Stimulated activated CD8-positive, alpha-beta memory T cell treated with anti-CD3 and anti-CD28 coated beads, Interleukin-12 subunit alpha, Interleukin-12 subunit beta, amount 100 ng/mL, for 24 hours (primary cell): ENCODE results near the gene OTOP2.

ENCODE experiments used
- DNase-seq: peaks from one replicate; pipeline ENCODE4 v3.0.0-alpha.2; 2020; ENCODE audit errors: extremely low read depth

OTOP2 gene, protein sequence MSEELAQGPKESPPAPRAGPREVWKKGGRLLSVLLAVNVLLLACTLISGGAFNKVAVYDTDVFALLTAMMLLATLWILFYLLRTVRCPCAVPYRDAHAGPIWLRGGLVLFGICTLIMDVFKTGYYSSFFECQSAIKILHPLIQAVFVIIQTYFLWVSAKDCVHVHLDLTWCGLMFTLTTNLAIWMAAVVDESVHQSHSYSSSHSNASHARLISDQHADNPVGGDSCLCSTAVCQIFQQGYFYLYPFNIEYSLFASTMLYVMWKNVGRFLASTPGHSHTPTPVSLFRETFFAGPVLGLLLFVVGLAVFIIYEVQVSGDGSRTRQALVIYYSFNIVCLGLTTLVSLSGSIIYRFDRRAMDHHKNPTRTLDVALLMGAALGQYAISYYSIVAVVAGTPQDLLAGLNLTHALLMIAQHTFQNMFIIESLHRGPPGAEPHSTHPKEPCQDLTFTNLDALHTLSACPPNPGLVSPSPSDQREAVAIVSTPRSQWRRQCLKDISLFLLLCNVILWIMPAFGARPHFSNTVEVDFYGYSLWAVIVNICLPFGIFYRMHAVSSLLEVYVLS

DNA sequence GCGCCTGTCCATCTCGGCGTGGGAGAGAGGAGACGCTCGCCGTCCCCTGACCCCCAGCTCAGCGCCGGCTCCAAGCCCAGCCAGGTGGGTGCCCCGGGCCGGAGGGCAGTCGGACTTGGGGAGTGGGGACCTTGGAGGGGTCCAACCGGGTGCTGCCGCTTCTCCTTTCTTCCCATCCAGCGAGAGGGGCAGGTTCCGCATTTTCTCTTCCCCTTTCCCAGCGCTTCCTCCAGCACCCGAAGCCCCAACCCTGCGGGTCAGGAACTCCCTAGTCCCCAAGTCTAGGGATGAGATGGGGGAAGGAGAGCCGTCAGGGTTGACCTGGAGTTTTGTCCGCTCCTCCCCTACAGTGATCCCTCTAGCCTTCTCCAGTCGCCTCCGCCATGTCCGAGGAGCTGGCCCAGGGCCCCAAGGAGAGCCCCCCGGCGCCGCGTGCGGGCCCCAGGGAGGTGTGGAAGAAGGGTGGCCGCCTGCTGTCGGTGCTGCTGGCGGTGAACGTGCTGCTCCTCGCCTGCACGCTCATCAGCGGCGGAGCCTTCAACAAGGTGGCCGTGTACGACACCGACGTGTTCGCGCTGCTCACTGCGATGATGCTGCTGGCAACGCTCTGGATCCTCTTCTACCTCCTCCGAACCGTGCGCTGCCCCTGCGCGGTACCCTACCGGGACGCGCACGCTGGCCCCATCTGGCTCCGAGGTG lies at the start of gene OTOP2:
Gene OTOP2 (plus strand): TSS at position 24 of the 699 bp plus-strand sequence. CDS start 360 bp downstream, at position 384.
- DNase-seq = no peak

DNA sequence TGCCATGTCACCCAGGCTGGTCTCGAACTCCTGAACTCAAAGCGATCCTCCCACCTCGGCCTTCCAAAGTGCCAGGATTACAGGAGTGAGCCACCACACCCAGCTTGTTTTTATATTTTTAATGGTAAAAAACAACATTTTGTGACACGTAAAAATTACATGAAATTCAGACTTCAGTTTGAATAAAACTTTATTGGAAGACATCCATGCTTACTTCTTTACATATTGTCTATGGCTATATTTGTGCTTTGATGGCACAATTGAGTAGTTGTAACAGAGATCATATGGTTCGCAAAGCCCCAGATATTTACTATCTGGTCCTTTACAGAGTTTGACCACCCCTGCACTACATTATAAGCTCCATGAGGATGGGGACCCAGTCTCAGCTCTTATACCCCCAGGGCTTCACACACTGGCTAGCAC lies 49.4 kb upstream of the OTOP2 start:
- DNase-seq = no peak

DNA sequence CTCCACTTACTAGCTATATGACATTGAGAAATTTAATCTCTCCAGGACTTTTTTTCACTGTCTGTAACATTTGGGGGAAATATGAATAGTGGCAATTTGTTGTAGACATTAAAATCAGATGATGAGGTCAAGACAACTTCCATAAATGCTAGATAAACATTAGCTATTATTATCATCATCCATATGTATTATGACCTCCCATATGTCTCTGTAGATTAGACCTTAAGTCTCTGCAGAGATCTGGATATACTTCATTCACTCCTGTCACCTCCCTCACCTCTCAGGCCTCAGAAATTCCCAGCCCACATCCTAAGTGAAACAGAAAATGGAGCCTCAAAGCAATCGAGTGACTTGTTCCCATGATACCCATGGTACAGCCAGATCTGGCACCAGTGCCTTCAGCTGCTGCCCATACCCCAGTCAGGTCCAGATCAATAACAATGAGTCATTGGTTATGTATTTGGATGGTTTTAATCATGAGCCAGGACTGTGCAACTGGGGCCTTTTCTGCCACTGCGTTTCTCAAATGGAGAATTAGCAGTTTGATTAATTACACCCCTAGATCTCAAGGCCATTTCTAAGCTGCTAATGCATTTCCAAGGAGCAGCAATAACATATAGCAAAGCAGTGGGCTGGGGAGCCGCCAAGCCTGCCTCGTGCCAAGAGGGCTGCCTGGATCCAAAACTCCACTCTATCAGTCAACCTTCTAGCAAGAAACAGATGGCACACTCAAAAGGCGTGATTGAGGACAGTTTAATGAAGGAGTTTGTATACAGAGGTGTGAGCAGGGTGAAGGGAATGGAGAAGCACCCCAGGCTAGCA lies 48.7 kb upstream of the OTOP2 start:
- DNase-seq = no peak

DNA sequence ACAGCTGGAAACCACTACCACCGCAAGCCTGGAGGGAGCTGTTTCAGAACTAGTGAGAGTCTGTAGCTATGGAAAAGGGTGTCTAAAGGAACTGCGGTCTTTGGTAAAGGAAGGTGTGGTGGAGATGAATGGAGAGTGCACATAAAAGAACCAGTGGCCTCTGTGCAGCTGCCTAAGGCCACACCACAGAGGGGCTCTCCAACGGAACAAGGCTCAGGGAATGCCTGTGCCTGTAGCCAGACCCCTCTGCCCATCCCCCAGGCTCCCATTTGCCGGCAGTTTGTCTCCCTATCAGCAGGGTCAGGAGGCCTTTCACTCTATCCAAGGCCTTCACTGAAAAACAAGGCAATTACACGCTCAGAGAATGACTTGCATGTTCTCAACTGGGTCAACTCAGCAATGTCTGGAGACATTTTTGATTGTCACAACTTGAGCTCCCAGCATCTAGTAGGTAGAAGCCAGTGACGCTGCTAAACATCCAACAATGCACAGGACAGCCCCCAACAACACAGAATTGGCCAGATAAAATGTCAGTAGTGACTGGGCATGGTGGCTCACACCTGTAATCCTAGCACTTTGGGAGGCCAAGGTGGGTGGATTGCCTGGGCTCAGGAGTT lies 48.0 kb upstream of the OTOP2 start:
- DNase-seq = no peak

DNA sequence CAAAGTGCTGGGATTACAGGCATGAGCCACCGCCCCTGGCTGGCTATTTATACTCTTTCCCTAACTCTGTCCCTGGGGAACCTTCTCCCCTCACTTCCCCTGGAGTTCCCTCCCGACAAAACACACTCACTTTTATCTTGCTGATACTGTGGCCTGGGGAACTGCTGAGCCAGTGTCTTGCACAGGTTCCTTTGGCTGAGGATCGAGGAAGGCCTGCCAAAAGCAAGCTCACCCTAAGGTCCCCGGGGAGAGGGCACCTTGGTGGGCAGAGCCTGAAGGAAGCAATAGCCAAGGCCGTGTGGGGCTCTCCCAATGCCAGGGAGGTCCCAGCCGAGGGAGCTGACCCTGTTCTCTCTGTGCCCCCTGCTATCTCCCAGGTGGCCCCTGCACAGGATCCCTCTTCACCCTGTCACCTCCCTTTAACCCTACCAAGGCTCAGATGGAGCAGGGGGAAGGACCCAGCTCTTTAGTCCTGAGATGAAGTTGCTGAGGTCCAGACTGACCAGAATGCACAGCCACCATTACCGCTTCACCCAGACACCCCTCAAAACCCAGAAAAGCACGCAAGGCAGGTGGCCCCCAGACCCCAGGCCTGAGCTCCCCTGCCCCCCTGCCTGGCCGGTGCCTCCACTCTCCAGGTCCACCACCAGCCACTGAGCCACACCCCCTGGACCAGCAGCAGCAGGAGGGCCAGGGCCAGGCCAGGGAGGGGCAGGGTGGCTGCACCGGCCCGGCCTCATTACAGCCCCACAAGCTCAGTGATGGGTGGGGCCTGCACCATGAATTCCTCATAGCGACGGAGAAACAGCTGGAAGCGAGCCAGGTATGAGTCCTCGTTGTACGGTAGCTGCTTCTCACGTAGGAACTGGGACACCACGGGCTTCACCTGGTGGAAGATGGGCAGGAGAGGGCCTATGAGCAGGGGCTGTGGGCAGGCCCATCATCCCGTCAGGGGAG lies 46.2 kb upstream of the OTOP2 start:
- no peak for DNase-seq

DNA sequence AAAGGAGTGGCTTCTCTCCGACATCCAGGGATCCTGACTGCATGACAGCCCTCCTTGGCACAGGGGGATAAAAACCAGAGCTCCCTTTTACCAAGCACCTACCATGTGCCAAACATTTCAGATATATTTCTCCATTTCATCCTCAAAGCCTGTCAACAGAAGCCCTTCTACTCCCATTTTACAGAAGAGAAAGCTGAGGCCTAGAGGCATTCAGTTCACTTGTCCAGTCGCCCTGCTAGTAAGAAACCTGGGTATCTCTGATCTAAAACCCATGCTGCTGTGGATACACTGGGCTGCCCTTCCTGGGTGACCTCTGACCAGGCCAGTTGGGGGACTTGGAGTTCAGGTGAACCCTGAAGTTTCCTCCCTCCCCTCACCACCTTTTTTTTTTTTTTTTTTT lies 45.4 kb upstream of the OTOP2 start:
- DNase-seq = no peak

DNA sequence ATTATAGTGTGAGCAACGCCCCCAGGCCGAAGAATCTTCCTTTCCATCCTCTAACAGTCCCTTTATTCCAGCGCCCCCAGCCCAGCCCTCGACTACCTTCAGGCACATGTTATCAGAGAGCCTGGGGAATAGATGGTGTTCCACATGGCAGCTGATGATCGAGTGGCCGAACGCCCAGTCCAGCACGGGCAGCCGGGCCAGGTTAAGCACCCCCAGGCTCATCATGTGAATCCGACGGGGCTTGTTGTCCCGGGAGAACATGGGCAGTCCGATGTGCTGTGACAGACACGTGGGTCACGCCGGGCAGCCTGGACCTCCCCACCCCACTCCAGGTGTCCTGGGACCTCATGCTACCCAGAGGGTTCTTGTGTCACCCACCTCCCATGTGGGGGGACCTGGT lies 44.8 kb upstream of the OTOP2 start:
- DNase-seq = no peak

DNA sequence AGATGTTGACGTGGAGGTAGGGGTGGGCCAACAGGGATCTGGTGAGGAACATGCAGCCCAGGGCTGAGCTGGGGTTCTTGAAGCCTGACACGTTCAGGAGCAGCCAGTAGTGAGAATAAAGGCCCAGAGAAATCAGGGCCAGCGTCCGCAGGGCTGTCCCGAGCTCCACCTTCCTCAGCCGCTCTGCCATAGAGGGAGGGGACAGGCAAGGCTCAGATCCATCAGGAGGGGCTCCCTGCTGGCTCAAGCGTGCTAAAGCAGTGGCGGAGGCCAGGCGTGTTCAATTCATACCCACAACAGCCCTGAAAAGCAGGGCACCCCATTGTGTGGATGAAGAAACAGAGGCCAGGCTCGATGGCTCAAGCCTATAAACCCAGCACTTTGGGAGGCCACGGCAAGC lies 43.0 kb upstream of the OTOP2 start:
- no peak for DNase-seq

DNA sequence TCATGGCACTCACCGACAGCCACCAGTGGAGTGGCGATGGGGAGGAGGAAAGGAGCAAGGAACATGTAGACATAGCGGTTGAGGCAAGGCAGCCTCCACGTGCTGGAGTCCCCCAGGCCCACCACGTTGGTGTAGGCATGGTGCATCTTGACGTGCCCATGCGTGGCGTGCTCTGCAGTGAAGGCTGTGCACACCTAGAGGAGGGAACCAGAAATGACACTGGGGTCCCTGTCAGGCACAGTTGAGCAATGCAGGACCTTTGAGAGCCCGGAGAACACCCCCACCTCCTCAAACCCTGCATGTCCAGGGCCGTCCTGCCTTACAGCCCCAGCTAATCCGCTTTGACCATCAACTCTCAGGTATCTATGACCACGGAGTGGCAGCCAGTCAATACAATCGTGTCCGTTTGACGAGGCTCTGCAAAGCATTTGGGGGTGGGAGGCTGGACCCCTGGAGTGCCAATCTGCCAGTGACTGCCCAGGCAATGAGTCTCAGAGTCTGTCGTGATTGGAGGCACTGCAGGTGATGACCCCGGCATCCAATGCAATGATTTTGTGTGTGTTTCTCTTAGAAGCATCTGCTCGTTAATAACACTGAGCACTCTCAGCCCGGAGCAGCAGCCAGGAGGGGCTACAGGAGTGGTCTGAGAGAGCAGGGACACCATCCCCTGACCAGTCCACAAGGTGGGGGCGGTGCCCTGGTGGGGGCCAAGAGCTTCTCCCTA lies 41.4 kb upstream of the OTOP2 start:
- DNase-seq = no peak

DNA sequence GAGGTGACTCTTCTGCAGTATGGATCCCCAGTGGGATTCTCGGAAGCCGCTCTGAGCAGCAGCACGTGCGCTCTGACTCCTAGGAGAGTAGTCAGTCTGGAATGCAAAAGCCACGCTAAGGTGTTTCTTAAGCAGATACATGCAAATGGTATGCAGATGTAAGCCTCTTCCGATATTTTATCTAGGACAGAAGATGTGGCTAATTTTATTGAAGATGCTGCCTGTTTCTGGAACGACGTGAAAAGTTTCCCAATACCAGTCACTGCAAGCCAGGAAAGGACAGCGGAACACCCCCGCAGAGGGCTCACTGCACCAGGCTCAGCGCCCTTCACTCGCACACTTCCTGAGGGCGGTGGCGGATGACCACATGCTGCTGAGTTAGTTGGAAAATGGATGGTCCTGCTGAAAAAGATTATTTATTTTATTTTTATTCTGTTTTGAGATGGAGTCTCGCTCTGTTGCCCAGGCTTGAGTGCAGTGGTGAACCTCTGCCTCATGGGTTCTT lies 40.8 kb upstream of the OTOP2 start:
- DNase-seq = no peak

DNA sequence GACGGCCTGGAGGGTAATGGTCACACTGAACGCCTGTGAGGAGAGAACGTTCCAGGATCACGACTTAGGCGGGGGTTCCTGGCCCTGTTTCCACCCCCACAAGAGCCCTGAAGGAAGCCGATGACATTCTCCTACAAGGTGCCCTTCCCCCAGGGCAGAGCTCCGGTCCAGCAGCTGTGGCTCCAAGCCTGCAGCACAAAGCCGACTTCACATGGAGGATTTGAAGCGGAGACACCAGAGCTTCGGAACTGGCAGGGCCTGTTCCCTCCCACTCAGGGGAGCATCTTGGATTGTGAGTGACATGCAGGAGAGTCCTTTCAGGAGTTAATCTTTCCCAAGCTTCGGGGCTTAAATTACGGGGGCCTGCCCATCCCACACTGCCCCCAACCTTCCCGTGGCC lies 35.6 kb upstream of the OTOP2 start:
- no peak for DNase-seq

DNA sequence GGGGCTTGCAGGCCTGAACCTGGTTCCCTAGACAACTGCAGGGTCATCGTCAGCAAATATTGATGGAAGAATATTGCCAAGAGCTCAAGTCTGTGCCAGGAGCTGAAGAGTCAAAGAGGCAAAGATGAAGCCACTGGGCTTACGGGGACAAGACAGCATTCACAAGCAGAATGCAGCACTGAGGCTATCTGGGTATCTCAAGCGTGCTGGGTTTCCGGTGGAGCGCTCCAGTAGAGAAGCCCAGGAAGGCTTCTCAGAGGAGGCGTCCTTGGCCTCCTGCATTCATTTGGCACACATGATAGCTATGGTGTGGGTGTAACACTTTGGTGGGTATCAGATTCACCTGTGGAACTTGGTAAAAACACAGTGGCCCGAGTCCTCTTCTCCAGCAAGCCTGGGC lies 33.5 kb upstream of the OTOP2 start:
- no peak for DNase-seq

DNA sequence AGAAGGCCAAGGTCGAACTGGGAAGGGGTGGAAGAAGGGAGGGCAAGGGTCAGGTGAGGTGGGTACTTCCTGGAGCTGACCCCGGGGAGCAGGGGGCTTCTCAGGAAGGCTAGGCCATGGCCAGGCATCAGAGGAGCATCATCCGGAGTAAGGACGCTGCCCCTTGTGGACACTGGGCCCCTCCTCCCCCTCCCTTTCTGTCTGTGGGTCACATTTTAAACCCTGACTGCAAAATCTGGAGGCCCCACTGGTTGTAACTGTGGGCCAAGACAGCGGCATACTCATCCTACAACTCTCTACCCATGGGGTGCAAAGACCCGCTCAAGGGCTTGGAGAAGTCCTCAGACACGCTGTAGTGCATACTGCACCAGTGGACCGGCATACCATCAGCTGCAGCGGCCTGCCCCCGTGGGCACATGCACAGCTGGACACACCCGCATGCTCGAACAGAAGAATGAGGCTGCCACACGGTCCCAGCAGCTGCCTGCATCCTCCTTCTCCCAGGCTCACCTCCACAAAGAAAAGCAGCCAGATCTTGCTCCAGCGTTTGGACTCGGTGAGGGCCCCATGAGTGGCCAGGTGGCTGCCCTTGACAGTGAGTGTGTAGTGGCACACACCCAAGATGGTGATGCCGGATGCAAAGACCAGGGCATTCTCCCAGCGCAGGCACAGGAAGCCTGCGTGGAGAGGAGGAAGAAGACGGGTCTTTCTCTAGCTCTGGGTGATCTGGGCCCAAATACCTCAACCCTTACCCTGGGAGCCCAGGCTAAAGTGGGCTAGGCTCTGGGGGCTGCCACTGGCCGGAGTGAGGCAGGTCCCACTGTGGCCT lies 31.8 kb upstream of the OTOP2 start:
- no peak for DNase-seq

DNA sequence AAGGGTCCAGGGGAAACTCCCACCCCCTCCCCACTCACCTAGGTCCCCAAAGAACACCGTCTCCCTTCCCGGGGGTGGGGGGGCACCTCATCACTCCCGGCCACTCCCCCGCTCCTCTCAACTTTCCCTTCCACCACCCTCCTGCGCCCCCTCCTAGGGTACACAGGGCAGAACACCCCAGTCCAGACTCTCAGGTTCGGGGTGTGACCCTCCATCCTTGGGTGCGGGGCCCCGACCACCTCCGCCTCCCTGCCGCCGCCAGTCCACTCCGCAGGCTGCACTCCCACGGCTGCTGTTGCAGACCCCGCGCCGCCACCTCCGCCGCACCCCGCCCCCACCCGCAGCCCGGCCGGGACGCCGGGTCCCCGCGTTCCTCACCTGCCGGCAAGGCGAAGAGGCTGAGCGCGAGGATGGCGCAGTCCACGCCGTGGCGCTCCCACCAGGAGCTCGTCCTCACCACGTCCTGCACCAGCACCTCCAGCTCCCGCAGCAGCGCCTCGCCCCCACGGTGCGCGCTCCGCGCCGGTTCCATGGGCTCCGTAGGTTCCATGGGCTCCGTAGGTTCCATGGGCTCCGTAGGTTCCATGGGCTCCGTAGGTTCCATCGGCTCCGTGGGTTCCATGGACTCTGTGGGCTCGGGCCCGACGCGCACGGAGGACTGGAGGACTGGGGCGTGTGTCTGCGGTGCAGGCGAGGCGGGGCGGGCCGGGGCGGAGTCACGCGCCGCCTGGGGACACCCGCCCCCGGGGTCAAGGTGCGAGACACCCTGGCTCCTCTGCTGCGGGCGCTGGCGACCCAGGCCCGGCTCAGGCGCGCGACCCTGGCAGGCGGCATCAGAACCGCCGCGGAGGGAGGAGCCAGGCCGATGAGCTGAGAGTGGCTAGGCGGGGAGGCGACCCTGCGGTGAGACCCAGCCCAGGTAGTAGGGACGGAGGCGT lies 30.8 kb upstream of the OTOP2 start, which contains the start of gene FADS6:
Gene FADS6 (minus strand): TSS at position 660 of the 938 bp plus-strand sequence. CDS start 38 bp downstream, at position 622.
- DNase-seq = no peak

DNA sequence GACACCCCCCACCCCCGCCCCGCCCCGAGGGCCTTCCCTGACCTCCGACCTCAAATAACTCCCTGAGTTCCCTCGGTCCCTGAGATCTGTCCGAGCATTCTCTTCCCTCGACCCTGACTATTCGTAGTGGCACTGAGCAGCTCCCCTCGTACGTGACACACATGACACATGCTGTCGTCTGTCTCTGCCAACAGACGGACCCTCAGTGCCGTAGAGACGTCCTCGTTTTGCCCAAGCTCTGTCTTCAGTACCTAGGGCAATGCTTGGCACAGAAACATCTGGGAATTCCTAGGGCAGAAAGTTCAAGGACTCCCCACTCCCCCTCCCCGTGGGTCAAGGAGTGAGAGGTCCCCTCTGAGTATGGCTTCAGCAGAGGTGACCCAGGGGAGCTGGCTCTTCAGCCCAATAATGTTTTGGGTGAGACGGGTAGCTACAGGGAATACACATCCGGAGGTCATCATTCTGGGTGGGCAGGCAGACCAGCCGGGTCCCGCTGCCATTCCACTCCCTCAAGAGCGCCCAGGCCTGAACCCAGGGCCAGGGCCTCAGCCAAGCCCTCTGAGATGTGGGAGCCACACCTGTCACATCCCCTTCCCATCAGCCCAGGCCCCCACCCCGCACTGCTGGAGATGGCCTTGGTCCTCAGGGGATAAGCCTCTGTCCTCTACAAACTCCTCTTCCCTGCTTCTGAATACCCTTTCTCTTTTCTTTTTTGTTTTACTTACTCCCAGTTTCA lies 30.0 kb upstream of the OTOP2 start:
- no peak for DNase-seq

DNA sequence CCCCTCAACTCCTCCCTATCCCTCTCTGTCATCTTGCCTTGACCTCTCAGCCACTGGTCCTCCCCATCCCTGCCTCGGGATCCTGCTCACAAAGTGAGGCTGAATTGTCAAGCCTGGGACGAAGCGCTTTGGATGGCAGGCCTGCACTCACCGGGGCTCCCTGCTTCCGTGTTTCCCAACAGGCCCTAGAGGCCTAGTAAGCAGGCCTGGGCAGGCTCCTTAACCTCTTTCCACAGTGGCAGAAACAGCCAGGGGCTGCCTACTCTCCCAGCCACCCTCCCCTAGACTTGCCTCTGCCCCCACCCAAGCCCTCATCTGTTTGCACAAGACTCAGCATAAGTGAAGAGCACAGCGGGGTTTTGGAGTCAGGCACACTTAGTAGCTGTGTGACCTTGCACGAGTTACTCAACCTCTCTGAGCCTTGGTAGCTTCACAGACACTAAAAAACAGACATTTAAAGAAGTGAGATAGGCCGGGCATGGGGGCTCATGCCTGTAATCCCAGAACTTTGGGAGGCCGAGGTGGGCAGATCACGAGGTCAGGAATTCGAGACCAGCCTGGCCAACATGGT lies 25.6 kb upstream of the OTOP2 start:
- no peak for DNase-seq
